CD4-positive, alpha-beta T cell treated with Interleukin-15 for 4 hours (primary cell): ENCODE results near the gene PEPD.

ENCODE experiments used
- DNase-seq: peaks from one replicate; pipeline ENCODE4 v3.0.0-alpha.2; 2020; ENCODE audit warnings: low spot score

PEPD gene

GRCh38 chr19:33511346-33511745, 10.2 kb downstream of the PEPD start:
- no peak for DNase-seq

GRCh38 chr19:33510462-33511194, 11.0 kb downstream of the PEPD start:
- no peak for DNase-seq

- no peak for DNase-seq
These were observed 11.8 kb downstream of the PEPD start for GRCh38 chr19:33509774-33510173.

- DNase-seq: no peak
These were observed 12.5 kb downstream of the PEPD start for GRCh38 chr19:33508941-33509614.

- DNase-seq: no peak
These were observed 13.2 kb downstream of the PEPD start for GRCh38 chr19:33508431-33508830.

GRCh38 chr19:33508009-33508408, 13.6 kb downstream of the PEPD start:
- no peak for DNase-seq

GRCh38 chr19:33507021-33507956, 14.3 kb downstream of the PEPD start:
- DNase-seq: no peak

GRCh38 chr19:33506498-33506897, 15.1 kb downstream of the PEPD start:
- DNase-seq: no peak

GRCh38 chr19:33505823-33506222, 15.8 kb downstream of the PEPD start:
- DNase-seq: no peak

GRCh38 chr19:33505148-33505547, 16.4 kb downstream of the PEPD start:
- DNase-seq: no peak

GRCh38 chr19:33504058-33504444, 17.5 kb downstream of the PEPD start:
- no peak for DNase-seq

- no peak for DNase-seq
These were observed 18.0 kb downstream of the PEPD start for GRCh38 chr19:33503433-33504057.

- no peak for DNase-seq
These were observed 18.6 kb downstream of the PEPD start for GRCh38 chr19:33503030-33503429.

GRCh38 chr19:33502521-33502920, 19.1 kb downstream of the PEPD start:
- no peak for DNase-seq

- no peak for DNase-seq
These were observed 19.8 kb downstream of the PEPD start for GRCh38 chr19:33501693-33502356.

- no peak for DNase-seq
These were observed 20.6 kb downstream of the PEPD start for GRCh38 chr19:33500991-33501390.

- no peak for DNase-seq
These were observed 21.0 kb downstream of the PEPD start for GRCh38 chr19:33500586-33500985.

GRCh38 chr19:33499671-33500506, 21.7 kb downstream of the PEPD start:
- DNase-seq: no peak

GRCh38 chr19:33499248-33499647, 22.3 kb downstream of the PEPD start:
- no peak for DNase-seq

- DNase-seq: no peak
These were observed 23.1 kb downstream of the PEPD start for GRCh38 chr19:33498391-33499000.
